Fibroblast of upper back skin (primary cell): ENCODE data around the gene EFCAB14.
"Not testable (repeated sequence)": the region's sequence is repeated elsewhere in the genome, so short reads cannot be mapped to it uniquely, and the experiment has no call there.

Experiments
- DNase-seq: peaks from one replicate; pipeline ENCODE4 v3.0.0-alpha.2; 2013

The EFCAB14 gene

DNA sequence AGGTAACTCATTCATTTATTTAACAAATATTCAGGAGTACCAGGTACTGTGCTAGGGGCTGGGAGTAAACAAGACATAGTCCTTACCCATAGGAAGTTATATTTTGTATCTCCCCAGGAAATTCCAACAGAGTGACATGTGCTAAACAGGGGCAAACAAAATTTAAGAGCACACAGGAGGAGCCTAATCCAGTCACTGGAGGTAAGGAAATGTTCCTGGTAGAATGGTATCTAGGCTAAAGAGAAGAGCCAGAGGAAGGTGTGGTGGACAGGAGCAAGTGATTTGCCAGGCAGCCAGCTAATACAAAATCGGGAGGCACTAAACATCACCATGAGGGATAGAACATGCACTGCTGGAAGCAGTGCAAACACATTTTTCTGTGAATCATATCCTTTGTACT, 36.9 kb downstream of the EFCAB14 start:
- no peak for DNase-seq

DNA sequence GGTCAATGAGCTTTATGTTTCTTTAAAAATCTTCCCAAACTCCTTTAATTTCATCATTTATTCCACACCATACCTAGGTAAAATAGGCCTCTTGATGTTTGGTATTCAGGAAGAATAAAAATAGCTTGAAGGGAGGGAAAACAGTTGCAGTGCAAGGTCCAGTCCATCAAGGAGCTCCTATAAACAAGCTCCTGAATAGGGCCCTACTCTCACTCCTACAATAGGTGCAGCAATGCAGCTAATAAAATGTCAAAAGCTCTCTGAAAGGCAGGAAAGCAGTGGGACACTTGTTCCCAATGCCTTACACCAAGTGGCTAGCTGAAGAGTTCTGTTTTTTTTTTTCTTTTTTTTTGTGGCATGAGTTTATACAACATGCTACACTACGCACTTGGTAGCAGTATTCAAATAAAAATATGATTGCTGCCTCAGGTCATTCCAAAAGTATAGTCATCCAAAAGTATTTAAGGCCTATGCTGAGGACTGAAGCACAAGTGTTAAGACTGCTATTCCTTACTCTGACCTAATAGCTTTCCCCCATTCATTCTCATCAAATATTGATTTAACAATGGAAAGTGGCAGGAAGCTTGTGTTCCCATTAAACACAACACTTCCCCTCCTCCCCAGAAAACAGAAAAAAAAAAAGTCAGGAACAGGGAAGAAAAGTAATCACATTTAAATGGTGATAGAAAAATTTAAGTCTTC, 37.4 kb downstream of the EFCAB14 start:
- no peak for DNase-seq

DNA sequence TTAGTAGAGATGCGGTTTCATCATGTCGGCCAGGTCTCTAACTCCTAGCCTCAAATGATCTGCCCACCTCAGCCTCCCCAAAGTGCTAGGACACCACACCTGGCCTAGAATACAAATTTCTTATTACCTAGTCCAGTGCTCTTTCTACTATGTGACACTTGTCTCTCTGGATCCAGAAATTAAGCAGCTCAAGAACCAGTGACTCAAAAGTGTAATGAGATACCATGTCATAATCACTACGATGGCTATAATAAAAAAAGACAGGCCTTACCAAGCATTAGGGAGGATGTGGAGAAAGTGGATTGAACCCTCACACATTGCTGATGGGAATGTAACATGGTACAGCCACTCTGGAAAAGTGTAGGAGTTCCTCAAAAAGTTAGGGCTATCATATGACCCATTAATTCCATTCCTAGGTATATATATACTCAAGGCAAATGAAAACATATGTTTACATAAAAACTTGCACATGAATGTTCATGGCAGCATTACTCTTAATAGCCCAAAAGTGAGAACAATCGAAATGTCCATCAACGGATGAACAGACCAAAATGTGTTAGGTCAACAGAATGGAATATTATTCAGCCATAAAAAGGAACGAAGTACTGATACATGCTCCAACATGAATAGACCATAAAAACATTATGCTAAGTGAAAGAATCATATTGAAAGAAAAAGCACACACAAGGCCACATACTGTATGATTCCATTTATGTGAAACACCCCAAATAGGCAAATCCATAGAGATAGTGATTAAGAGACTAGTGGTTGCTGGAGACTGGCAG, 38.9 kb downstream of the EFCAB14 start:
- no peak for DNase-seq

DNA sequence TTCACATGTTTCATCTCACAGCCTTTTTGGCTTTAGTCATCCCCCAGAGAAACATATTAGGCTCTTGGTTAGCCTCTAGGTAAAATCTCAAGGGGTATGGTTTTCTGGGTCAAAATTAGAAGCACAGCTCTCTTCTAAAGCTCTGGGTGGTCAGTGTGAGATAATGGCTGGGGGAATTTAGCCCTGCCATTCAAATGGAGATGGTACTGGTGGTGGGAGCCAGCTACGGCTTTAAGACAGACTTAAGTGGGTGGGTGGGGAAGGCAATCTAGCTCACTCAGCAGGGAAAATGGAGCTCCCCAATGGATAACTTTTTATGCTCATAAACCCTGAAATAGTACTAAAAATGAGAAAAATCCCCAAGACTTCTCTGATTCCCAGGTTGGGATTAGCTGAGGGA, 41.6 kb downstream of the EFCAB14 start:
- DNase-seq, result no peak

DNA sequence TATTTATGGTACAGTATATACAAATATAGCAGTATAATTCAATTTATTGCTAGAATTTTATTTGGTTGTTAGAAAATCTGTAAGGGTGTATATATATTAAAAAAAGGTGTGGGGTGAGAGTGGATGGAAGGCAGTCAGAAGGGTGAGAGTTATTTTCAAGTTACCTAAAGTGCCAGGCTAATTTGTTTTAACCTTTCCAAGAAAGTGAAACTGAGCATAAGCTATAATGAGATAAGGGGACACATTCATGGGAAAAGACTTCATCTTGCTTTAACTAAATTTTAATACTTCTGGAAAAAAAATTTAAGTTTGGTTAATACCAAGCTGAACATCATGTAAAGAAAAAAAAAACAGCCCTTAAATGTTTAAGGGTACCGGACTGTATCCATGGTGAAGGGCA, 42.4 kb downstream of the EFCAB14 start:
- DNase-seq, result no peak

DNA sequence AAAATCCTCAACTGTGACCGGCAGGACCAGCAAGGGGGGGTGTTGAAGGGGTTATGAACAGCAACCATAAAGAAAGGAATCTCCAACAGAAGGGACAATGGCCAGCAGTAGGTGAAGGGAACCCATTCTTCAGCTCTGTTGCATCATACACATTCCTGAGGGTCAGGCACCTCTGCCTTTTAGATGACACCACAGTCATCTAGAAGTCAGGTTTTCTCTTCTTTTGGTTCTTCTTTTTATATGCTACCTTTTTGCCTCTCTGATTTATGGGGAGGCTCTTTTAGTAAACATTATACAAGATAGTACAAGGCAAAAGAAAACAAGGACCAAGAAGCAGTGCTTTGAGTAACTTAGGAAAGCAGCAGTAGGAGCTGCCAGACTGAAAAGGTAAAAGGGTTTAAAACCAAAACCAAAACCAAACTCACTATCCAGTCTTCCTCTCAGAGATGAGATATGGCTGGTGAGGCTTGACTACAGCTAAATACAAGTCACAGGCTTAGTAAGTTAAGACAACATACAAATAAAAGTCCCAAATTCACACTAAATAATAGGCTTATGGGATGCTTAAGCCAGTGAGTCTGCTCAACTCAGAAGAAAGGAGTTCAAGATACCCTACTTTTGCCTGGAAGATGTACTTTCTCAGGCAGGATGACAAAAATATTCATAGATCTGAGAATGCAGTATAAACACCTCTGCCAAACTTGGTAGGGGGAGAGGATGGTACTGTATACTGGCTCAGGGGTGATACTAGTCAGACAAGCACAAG, 43.2 kb downstream of the EFCAB14 start:
- no peak for DNase-seq

DNA sequence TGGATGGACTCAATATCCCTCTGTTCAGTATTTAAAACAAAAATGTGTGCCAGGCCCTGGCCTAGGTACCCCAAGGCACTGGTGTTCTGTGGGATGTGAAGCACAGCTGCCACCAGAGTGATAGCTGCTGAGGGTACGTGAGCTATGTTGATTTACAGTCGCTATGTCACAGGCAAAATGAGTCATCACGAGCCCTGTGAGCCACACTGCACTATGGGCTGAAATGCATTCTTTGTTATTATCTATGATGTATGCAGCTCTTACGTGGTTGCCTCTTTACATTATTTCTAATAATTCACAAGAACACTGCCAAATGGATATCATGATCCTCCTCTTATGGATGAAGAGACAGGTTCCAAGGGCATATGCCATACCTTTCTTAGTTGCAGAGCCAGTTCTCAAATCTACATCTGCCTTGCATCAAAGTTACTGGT, 45.1 kb downstream of the EFCAB14 start:
- DNase-seq, result peak; percentile 45

DNA sequence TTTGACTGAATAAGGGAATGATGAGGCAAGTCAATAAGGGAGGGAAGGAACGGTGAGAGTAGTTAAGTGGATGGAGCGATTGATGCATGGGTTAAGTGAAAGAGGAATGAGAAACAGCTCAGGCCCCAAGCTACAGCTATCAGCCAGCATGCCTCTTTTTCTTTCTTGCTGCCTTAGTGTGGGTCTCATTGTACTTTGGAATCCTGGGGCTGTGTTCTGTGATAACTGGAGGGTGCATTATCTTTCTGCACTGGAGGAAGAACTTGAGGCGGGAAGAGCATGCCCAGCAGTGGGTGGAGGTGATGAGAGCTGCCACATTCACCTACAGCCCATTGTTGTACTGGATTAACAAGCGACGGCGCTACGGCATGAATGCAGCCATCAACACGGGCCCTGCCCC, 46.2 kb downstream of the EFCAB14 start:
- DNase-seq, result no peak

DNA sequence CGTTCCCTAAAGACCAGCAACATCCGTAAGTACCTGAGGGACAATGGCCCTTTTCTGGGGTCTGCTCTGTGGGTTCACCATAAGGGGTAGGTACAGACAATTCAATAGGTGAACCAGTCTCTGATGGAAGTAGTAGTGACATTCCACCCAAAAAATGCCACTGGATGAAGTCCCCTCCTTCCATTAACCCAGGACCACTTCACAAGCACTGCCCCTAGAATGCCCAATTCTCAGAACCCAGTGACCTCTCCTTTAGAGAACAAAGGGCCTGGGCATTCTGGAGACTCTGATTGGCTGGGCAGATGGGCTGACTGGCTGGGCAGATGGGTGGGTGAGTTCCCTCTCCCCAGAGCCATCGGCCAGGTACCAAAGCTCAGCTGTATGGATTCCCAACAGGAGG, 47.4 kb downstream of the EFCAB14 start, which contains the start of gene TEX38:
Gene TEX38, plus strand, starts transcription at position 301 of the 400 bp plus-strand sequence. Its CDS starts 81 bp downstream, at position 382.
- no peak for DNase-seq

DNA sequence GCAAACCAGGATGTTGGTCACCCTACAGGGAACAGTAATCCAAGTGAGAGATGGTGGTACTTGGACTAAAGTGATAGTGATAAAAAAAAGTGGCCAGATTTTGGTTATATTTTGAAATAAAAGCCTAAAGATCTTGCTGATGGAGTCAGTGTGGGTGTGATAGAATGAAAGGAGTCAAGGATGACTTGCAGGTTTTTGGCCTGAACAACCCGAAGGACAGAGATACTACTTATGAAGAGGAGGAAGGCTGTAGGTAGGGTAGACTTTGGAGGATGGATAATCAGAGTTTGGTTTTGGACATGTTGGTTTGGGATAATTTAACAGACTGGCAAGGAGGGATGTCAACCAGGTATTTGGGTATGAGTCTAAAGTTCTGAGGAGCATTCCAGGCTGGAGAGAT, 48.8 kb downstream of the EFCAB14 start:
- no peak for DNase-seq

DNA sequence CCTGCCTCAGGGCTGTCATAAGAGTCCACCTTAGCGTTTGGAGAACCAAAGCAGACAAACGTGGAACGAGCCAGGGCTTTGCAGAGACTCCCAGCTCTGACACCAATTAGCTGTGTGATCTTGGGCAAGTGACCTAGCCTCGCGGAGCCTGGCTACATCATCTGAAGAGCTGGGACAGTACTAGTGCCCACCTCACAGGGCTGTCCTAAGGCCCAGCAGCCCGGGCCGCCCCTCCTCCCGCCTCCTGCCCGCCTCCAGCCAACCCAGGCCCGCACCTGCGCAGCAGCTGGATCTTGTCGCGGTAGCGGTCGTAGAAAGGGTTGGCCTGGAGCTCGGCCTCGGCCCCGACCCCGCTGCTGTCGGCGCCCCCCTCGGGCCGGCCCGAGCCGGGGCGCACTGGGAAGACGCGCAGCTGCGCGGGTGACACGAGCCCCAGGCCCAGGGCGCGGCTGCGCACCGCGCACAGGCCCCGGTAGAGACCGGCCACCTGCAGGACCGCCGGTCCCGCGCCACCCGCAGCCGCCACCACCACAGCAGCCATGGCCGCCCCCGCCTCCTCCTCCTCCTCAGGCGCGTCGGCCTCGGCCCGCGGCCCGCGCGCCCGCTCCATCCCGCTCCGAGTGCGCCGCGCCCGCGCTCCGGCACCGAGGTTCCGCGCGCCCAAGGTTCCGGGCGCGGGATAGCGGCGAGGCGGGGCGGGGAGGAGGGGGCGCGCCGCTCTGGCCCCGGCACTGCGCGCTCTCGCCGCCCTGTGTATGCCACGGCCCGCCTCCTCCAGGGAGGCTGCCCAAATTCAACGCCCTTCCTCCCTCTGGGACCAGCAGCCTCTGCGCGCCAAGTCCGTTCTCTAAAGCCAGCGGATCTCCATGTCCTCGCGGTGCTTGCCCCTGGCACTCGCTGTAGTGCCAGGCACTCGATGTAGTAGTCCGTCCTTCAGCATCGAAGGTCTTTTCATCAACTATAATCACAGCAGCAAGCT, 50.8 kb downstream of the EFCAB14 start, which contains the start of gene ATPAF1:
Gene ATPAF1, minus strand, starts transcription at position 583 of the 979 bp plus-strand sequence. Its CDS starts 42 bp downstream, at position 541.
- DNase-seq, result peak; percentile 73

DNA sequence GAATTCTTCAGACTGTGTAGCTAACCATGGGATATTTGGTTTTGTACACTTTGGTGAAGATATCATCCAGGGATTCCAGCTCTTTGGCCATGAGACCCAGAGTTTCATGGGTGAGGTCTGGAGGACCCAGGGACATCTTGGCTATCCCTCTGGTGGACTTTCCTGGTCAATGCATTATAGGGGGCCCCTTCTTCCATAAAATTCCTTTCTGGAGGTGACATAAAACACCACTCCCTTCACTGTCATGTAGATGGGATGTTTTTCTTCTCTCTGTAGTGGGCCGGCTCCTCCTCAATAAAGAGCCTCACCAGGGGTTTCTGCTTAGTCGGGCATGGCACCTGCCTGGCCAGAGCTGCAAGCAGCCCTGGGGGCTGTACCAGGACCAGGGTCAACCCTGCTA, 52.9 kb downstream of the EFCAB14 start:
- DNase-seq, result no peak

DNA sequence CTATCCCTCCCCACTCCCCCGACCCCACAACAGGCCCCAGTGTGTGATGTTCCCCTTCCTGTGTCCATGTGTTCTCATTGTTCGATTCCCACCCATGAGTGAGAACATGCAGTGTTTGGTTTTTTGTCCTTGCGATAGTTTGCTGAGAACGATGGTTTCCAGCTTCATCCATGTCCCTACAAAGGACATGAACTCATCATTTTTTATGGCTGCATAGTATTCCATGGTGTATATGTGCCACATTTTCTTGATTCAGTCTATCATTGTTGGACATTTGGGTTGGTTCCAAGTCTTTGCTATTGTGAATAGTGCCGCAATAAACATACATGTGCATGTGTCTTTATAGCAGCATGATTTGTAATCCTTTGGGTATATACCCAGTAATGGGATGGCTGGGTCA, 56.0 kb downstream of the EFCAB14 start:
- not testable (repeated sequence) for DNase-seq

DNA sequence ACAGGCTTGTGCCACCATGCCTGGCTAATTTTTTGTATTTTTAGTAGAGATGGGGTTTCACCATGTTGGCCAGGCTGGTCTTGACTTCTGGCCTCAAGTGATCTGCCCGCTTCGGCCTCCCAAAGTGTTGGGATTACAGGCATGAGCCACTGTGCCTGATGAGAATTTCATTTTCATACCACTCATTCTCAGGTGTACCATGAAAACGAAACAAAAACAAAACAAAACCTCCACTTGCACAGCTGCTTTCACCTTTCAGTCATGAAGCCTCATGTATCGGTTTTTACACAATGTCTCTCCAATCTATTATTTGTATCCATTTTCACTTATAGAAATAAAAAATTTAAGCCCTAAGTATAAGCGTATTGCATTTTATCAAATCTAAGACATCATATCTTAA, 58.8 kb downstream of the EFCAB14 start:
- DNase-seq, result not testable (repeated sequence)

DNA sequence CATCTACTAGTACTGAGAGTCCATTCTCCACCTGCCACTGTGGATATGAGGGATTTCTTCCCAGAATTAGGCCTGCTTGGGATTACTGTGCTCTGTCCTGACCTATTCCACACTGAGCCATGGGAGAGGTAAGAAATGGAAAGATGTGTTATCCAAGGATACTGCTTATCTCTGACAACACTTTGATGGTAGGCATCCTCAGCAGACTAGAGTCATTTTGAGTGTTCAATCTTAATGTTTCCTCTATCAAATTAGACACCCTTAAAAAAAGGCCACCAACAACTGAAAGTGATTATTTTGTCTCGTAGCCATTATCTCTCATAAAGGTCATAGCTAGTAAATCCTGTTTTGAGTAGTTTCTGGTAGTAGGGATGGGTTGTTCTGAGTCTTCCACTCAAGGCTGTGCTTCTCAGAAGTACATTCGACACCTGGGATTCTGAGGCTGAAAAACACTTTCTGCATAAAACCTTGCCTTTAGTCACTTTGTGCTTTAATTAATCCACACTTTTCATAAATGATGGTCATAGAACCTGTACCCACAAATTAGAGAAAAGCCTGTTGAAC, 59.5 kb downstream of the EFCAB14 start:
- no peak for DNase-seq

DNA sequence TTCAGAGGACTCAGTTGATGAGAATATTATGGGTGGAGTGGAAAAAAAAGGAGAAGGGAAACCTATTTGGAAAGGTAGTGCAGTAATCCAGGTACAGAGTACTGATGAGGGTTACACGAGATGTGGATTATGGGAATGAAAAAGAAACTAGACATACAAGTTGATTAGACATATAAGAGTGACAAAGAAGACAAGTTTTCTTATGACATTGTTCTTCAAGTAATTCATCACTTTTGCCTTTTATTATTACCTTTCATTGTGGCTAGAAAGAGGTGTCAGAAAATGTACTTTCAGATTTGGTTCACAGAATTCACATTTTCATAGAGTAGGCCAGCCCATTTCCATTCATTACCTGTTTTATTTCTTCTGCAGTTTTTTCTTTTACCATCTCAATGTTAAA, 61.1 kb downstream of the EFCAB14 start:
- DNase-seq, result no peak

DNA sequence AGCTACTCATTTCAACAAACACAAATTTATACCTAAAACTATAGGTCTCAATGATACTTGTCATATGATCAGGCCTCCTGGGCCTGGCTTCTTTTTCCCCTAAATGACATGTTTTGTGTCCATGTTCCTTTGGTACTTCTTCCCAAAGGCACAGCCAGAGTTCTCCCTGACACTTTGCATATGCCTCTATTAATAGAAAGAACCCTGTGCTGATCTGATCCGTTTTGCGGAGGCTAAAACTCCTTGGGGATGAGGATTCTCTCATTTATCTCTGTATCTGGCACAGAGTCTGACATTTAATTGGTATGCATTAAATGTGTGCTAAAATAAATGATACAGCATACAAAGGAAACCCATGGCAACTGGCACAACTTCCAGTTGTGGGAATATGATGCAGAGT, 62.3 kb downstream of the EFCAB14 start:
- no peak for DNase-seq

DNA sequence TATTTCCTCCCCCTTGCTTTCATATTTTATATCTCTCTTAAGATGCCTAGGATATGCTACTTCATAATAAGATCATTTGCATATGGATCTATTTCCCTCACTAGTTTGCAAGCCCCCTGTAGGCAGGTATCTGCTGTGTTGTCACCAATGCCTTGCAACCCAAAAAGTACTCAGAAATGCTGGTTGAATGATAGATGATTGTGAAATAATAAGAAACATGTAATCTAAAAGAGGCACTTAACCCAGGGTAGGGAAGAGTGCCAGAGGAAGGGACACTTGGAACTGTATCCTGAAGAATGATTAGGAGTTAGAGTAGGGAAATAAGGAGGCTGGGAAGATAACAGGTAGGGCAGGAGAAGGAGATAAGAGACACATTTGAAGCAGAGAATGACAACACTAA, 63.1 kb downstream of the EFCAB14 start:
- no peak for DNase-seq

DNA sequence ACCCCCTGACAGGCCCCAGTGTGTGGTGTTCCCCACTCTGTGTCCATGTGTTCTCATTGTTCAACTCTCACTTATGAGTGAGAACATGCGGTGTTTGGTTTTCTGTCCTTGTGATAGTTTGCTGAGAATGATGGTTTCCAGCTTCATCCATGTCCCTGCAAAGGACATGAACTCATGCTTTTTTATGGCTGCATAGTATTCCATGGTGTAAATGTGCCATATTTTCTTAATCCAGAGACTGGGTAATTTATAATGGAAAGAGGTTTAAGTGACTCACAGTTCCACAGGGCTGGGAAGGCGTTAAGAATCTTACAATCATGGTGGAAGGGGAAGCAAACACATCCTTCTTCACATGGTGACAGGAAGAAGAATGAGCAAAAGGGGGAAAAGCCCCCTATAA, 64.2 kb downstream of the EFCAB14 start:
- not testable (repeated sequence) for DNase-seq

DNA sequence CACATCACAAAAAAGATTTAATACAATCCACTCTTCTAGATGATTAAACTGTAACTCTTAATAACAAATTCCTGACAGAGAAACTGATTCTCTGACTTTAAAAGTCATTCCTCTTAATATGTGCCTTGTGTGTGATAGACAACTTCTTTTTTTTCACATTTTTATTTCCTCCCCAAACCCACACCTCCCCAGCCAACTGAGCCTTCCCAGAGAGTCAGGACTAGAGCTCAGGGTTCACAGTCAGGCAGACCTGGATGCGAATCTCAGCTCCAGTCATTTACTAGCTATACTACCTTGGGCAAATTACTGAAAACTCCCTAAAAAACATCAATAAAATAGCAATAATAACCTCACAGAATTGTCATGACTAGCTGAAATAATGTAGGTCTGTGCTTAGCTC, 64.9 kb downstream of the EFCAB14 start:
- DNase-seq, result no peak

DNA sequence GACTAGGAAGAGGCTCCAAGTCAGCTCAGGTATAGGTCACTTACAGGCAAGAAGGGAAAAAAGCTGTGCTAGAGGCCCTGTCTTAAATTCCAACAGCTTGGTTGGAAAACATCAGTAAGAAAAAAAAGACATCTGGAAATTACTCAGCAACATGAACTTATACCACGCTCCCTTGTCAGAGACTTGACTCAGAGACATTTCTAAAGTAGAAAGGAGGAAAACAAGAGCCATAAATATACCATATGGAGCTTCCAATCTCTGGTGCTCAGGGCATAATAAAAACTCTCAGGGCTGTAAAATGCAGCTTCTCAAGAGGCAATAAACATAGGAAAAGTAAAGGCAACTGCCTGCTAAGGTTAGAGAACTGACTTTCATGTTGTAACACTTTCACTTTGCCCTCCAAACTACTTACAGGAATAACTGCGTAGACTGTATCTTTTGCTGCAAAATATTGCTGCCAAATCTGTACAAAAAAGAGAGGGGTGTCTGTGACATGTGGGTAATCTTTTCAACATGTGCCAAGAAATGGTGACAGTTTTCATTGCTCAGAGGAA, 65.4 kb downstream of the EFCAB14 start:
- DNase-seq, result peak; percentile 17
